Measurements from ENCODE around the gene FNIP2. TPM values are rescaled to one million over a fixed set of nuclear protein-coding genes. Genes with fewer than 3 reads are reported as not detected.
A peak's percentile ranks its signal among the peaks of the same experiment; 100 is the strongest.

The FNIP2 gene
- total and polyA plus RNA-seq, 7 donors = 15.6 to 92.1 (median 33.3) TPM

GRCh38 chr4:158850800-158851644 is 82.2 kb downstream of the FNIP2 start:
- H3K27me3 ChIP-seq (ENCODE audit: insufficient read depth in 3 of 3, low read length in 2 of 3) = no peaks in the 10 kb centered on the region
- DNase-seq (no peak), ATAC-seq (peak in 1 of 4 donors; percentile 57)
- H3K4me1 ChIP-seq = peaks cover 6% of the 10 kb centered on the region
- peak; percentile 68 for TF ChIP-seq CTCF (IDR thresholded peaks at IDR 0.05)
- intact Hi-C loops (cut with DNase I) = loop anchor here (2.0 to 10.0 kb wide), 5 partner anchors 120 to 594 kb away; no protein-coding TSS in a partner anchor
- no peak overlapping the region for H3K27ac ChIP-seq
- H3K36me3 ChIP-seq (ENCODE audit: insufficient read depth in 1 of 2, low read depth in 1 of 2) = peaks cover 8 to 53% of the 10 kb centered on the region in 2 donors
- H3K4me3 ChIP-seq = no peak overlapping the region
- WGBS, 3 donors = 71 to 76% (median 72%) methylated on average over 7 of the region's 7 CpGs
- H3K9me3 ChIP-seq = no peaks in the 10 kb centered on the region

GRCh38 chr4:158854236-158854635 is 85.4 kb downstream of the FNIP2 start:
- DNase-seq = no peak
- H3K27me3 ChIP-seq (ENCODE audit: insufficient read depth in 3 of 3, low read length in 2 of 3) = no peaks in the 10 kb centered on the region
- no peaks in the 10 kb centered on the region for H3K9me3 ChIP-seq
- WGBS, 3 donors = 39 to 71% (median 66%) methylated on average over 6 of the region's 6 CpGs
- intact Hi-C loops (cut with DNase I) = loop anchor here in 1 of 2 donors (10.0 kb wide), 3 partner anchors 321 to 591 kb away; no protein-coding TSS in a partner anchor
- peaks cover 8 to 33% of the 10 kb centered on the region in 2 donors for H3K36me3 ChIP-seq (ENCODE audit: insufficient read depth in 1 of 2, low read depth in 1 of 2)
- peaks cover 6% of the 10 kb centered on the region for H3K4me1 ChIP-seq
- no peak overlapping the region for H3K27ac ChIP-seq
- no peak overlapping the region for H3K4me3 ChIP-seq
- no peak for TF ChIP-seq CTCF (IDR thresholded peaks at IDR 0.05)
- peak in 2 of 4 donors; percentile 48 to 54 for ATAC-seq

- 82 to 84% (median 83%) methylated on average over 2 of the region's 2 CpGs for WGBS, 3 donors
- Histone ChIP-seq H3K4me1 (no peaks in the 10 kb centered on the region), H3K27ac (no peak overlapping the region), H3K27me3 (ENCODE audit: insufficient read depth in 3 of 3, low read length in 2 of 3) (no peaks in the 10 kb centered on the region), H3K36me3 (ENCODE audit: insufficient read depth in 1 of 2, low read depth in 1 of 2) (peaks cover 14 to 53% of the 10 kb centered on the region in 2 donors), H3K9me3 (no peaks in the 10 kb centered on the region), H3K4me3 (no peak overlapping the region)
- ATAC-seq (peak; percentile 36 to 58 (median 48)), DNase-seq (no peak)
- intact Hi-C loops (cut with DNase I) = loop anchor here (2.0 to 10.0 kb wide), 6 partner anchors 318 to 590 kb away; no protein-coding TSS in a partner anchor
- peak; percentile 52 for TF ChIP-seq CTCF (IDR thresholded peaks at IDR 0.05)
Observed at GRCh38 chr4:158856852-158857251, 88.0 kb downstream of the FNIP2 start.

GRCh38 chr4:158857951-158858350 is 89.1 kb downstream of the FNIP2 start:
- DNase-seq (no peak), ATAC-seq (no peak)
- intact Hi-C loops (cut with DNase I) = loop anchor here (2.0 to 10.0 kb wide), 6 partner anchors 317 to 589 kb away; no protein-coding TSS in a partner anchor
- Histone ChIP-seq H3K4me1 (no peaks in the 10 kb centered on the region), H3K27ac (no peak overlapping the region), H3K4me3 (no peak overlapping the region), H3K9me3 (no peaks in the 10 kb centered on the region), H3K27me3 (ENCODE audit: insufficient read depth in 3 of 3, low read length in 2 of 3) (no peaks in the 10 kb centered on the region), H3K36me3 (ENCODE audit: insufficient read depth in 1 of 2, low read depth in 1 of 2) (peaks cover 18 to 56% of the 10 kb centered on the region in 2 donors)
- TF ChIP-seq CTCF (IDR thresholded peaks at IDR 0.05) = no peak
- WGBS, 3 donors = 96 to 100% (median 97%) methylated on average over 1 of the region's 1 CpG
